ENCODE data around the gene MIDN. TPM values are rescaled to one million over a fixed set of nuclear protein-coding genes. Genes with fewer than 3 reads are reported as not detected.

MIDN gene
- total RNA-seq, 4 donors from 2014 or later = 34.9 to 117 (median 86.3) TPM

DNA sequence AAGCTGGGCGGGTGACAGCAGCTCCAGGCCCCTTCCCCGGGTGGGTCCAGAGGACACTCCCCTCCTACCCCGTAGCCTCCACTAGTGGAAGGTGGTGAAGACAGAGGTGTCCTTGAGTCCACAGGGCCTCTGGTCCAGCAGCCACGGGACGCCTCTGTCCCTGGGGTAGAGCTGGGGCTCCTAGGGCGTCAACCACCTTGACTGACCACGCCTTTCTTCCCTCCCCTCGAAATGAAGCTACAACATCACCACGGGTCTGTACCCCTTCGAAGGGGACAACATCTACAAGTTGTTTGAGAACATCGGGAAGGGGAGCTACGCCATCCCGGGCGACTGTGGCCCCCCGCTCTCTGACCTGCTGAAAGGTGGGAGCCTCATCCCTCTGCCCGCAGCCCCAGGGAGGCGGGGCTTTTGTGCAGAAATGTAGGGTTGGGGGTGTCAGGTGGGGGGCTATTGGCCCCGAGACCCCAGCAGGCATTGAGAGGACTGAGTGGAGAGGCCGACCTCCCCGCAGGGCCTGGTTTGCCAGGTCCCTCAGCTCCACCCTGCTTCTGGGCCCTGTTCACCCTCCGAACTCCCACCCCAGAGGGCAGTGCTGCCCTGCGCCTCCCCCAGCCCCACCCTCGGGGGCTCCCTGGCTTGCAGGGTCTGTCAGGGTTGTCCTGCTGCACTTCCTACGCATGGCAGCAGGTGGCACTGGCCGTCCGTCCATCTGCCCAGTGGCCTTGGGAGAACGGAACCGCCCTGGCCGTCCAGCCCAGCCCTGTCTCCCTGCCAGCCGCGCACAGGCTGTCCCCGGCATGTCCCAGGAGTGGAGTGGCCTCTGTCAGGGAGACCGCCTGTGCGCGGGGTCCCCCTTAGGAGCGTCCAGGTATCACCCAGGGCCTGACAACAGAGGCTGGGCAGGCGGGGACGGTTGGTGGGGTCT, 27.1 kb upstream of the MIDN start:
- Histone ChIP-seq H3K27me3 (no peaks in the 10 kb centered on the region), H3K36me3 (peaks cover 0 to 38% of the 10 kb centered on the region in 2 donors), H3K4me3 (no peak overlapping the region), H3K4me1 (peaks cover 37 to 59% of the 10 kb centered on the region in 2 donors), H3K27ac (peak overlapping the region; percentile 68 to 97 (median 95)), H3K9me3 (no peaks in the 10 kb centered on the region)
- TF ChIP-seq CTCF (IDR thresholded peaks at IDR 0.05 in 4 of 5, conservative IDR thresholded peaks at IDR 0.05 in 1 of 5) (peak; percentile 67 to 93 (median 83)), POLR2A (IDR thresholded peaks at IDR 0.05) (no peak)
- DNase-seq (peak; percentile 52 to 87), ATAC-seq (peak; percentile 29 to 42)
- in situ Hi-C loops (cut with MboI; ENCODE audit: low sequenced_read_pairs in 4 of 4) = no loop called here
- intact Hi-C loops (cut with DNase I; ENCODE audit: low total_unique reads) = loop anchor here (1.0 kb wide), 1 partner anchor 20 kb away; the partner anchor contains the start of gene ATP5F1D

GRCh38 chr19:1221904-1222255, 26.5 kb upstream of the MIDN start:
- H3K36me3 ChIP-seq = peaks cover 0 to 44% of the 10 kb centered on the region in 2 donors
- H3K4me1 ChIP-seq = peaks cover 30 to 53% of the 10 kb centered on the region in 2 donors
- no peaks in the 10 kb centered on the region for H3K9me3 ChIP-seq
- peak overlapping the region; percentile 68 to 97 (median 95) for H3K27ac ChIP-seq
- H3K4me3 ChIP-seq = no peak overlapping the region
- TF ChIP-seq POLR2A (IDR thresholded peaks at IDR 0.05) (no peak), CTCF (IDR thresholded peaks at IDR 0.05 in 4 of 5, conservative IDR thresholded peaks at IDR 0.05 in 1 of 5) (no peak)
- ATAC-seq = no peak
- no peaks in the 10 kb centered on the region for H3K27me3 ChIP-seq
- intact Hi-C loops (cut with DNase I; ENCODE audit: low total_unique reads) = loop anchor here (1.0 kb wide), 1 partner anchor 19 kb away; the partner anchor contains the start of gene ATP5F1D
- in situ Hi-C loops (cut with MboI; ENCODE audit: low sequenced_read_pairs in 4 of 4) = no loop called here
- no peak for DNase-seq

GRCh38 chr19:1222394-1222793, 26.0 kb upstream of the MIDN start:
- Histone ChIP-seq H3K9me3 (no peaks in the 10 kb centered on the region), H3K27ac (peak overlapping the region; percentile 68 to 97 (median 95)), H3K4me1 (peaks cover 25 to 48% of the 10 kb centered on the region in 2 donors), H3K4me3 (no peak overlapping the region), H3K36me3 (peaks cover 0 to 49% of the 10 kb centered on the region in 2 donors), H3K27me3 (no peaks in the 10 kb centered on the region)
- TF ChIP-seq POLR2A (IDR thresholded peaks at IDR 0.05) = no peak
- no peak for TF ChIP-seq CTCF (IDR thresholded peaks at IDR 0.05 in 4 of 5, conservative IDR thresholded peaks at IDR 0.05 in 1 of 5)
- DNase-seq (no peak), ATAC-seq (no peak)
- intact Hi-C loops (cut with DNase I; ENCODE audit: low total_unique reads) (no loop called here), in situ Hi-C loops (cut with MboI; ENCODE audit: low sequenced_read_pairs in 4 of 4) (no loop called here)

- intact Hi-C loops (cut with DNase I; ENCODE audit: low total_unique reads) = no loop called here
- H3K4me3 ChIP-seq = no peak overlapping the region
- no peaks in the 10 kb centered on the region for H3K27me3 ChIP-seq
- peaks cover 18 to 39% of the 10 kb centered on the region in 2 donors for H3K4me1 ChIP-seq
- H3K9me3 ChIP-seq = no peaks in the 10 kb centered on the region
- no peak for DNase-seq
- TF ChIP-seq CTCF (IDR thresholded peaks at IDR 0.05 in 4 of 5, conservative IDR thresholded peaks at IDR 0.05 in 1 of 5) (peak in 4 of 5 experiments; percentile 35 to 57 (median 56)), POLR2A (IDR thresholded peaks at IDR 0.05) (no peak)
- in situ Hi-C loops (cut with MboI; ENCODE audit: low sequenced_read_pairs in 4 of 4) = no loop called here
- peak overlapping the region in 1 of 4 donors; percentile 14 for H3K27ac ChIP-seq
- peaks cover 0 to 49% of the 10 kb centered on the region in 2 donors for H3K36me3 ChIP-seq
- ATAC-seq = no peak
Measured at GRCh38 chr19:1223018-1223855, 25.1 kb upstream of the MIDN start.
